GM12878 (cell line): ENCODE results near the gene CYP8B1.

Experiments
- RFX5 ChIP-seq: IDR thresholded peaks from 2 replicates; pipeline ENCODE4 v1.6.1; 2011; ENCODE audit warnings: low read depth, low read length, improper control_type of control experiment
- TAF1 ChIP-seq: IDR thresholded peaks from 2 replicates; pipeline ENCODE4 v1.6.1; 2011; ENCODE audit warnings: mild to moderate bottlenecking, low read depth, low read length, borderline replicate concordance
- TF ChIP-seq, protein P1 (sequence below), 3 experiments: IDR thresholded peaks in 2 of 3; conservative IDR thresholded peaks in 1 of 3; 2 replicates each; pipeline ENCODE4 v1.5.1; 2011; ENCODE audit warnings: low read depth in 3 of 3, low read length in 3 of 3, mild to moderate bottlenecking in 3 of 3, control low read depth in 2 of 3, moderate library complexity in 2 of 3, inconsistent platforms in 1 of 3, mixed read lengths in 1 of 3; ENCODE audit not compliant: control insufficient read depth in 2 of 3, insufficient read depth in 1 of 3; ENCODE audit errors: extremely low read depth in 1 of 3

DNA sequence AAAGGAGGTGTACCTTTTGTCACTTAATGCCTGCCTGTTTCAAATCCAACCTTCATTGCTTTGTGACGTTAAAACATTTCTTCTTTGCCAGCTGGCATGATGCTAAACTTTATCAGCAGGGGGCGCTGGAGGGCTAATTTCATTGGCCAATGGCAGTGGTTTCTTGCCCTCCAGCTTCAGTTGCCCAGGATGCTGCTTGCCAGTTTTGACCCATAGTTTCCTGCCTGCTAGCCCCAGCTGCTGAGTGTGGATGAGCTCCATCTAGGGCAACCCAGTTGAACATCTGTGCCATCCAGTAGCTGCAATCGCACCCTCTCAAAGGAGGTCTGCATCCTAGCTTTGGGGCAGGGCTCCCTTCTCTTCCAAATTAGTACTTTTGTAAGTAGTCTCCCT, 44.4 kb downstream of the CYP8B1 start:
- TF ChIP-seq, protein P1, sequence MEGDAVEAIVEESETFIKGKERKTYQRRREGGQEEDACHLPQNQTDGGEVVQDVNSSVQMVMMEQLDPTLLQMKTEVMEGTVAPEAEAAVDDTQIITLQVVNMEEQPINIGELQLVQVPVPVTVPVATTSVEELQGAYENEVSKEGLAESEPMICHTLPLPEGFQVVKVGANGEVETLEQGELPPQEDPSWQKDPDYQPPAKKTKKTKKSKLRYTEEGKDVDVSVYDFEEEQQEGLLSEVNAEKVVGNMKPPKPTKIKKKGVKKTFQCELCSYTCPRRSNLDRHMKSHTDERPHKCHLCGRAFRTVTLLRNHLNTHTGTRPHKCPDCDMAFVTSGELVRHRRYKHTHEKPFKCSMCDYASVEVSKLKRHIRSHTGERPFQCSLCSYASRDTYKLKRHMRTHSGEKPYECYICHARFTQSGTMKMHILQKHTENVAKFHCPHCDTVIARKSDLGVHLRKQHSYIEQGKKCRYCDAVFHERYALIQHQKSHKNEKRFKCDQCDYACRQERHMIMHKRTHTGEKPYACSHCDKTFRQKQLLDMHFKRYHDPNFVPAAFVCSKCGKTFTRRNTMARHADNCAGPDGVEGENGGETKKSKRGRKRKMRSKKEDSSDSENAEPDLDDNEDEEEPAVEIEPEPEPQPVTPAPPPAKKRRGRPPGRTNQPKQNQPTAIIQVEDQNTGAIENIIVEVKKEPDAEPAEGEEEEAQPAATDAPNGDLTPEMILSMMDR (IDR thresholded peaks at IDR 0.05 in 2 of 3, conservative IDR thresholded peaks at IDR 0.05 in 1 of 3; ENCODE audit: control insufficient read depth in 2 of 3, extremely low read depth in 1 of 3, insufficient read depth in 1 of 3, low read depth in 3 of 3, low read length in 3 of 3) = peak; percentile 71 to 80 (median 79)
- TF ChIP-seq RFX5 (no peak), TAF1 (no peak)
